Suprapubic skin (tissue), 4 donors: ENCODE data around the gene ZBTB17. TPM values are rescaled to one million over a fixed set of nuclear protein-coding genes. Genes with fewer than 3 reads are reported as not detected.
"Not testable (repeated sequence)": the region's sequence is repeated elsewhere in the genome, so short reads cannot be mapped to it uniquely, and the experiment has no call there.

ENCODE experiments used
- DNase-seq, 2 donors: peaks; one replicate each; pipeline ENCODE4 v3.0.0-alpha.2; 2019; ENCODE audit warnings: low spot score in 2 of 2
- H3K27ac ChIP-seq: fragments of 200-600 bp; sonication (generic); one replicate; pipeline ENCODE4 v1.5.1; 2019
- H3K27me3 ChIP-seq: fragments of 200-600 bp; sonication (generic); one replicate; pipeline ENCODE4 v1.5.1; 2019
- H3K36me3 ChIP-seq: fragments of 200-600 bp; sonication (generic); one replicate; pipeline ENCODE4 v1.5.1; 2019
- H3K4me1 ChIP-seq: fragments of 200-600 bp; sonication (generic); one replicate; pipeline ENCODE4 v1.5.1; 2019
- H3K4me3 ChIP-seq: fragments of 200-600 bp; sonication (generic); one replicate; pipeline ENCODE4 v1.5.1; 2019; ENCODE audit warnings: mild to moderate bottlenecking
- H3K9me3 ChIP-seq: fragments of 200-600 bp; sonication (generic); one replicate; pipeline ENCODE4 v1.5.1; 2019
- EP300 ChIP-seq: sonication (generic); formaldehyde crosslinking; IDR thresholded peaks from one replicate; pipeline ENCODE4 v1.6.1; 2017; ENCODE audit warnings: antibody characterized with exemption
- POLR2A ChIP-seq, 2 donors: fragments of 450-650 bp; IDR thresholded peaks; one replicate each; pipeline ENCODE4 v1.6.1; 2017; ENCODE audit warnings: antibody characterized with exemption in 2 of 2, mild to moderate bottlenecking in 2 of 2, moderate library complexity in 2 of 2
- POLR2AphosphoS5 ChIP-seq, 3 donors: sonication (generic); formaldehyde crosslinking; IDR thresholded peaks; one replicate each; pipeline ENCODE4 v1.6.1; 2017; ENCODE audit warnings: antibody characterized with exemption in 3 of 3
- WGBS: methylation state at CpG from one replicate; pipeline ENCODE4 v1.1.5; 2018; 5-methylcytosine and 5-hydroxymethylcytosine counted together
- total RNA-seq, 4 donors: library from RNA; depleted of rRNA; stranded (reverse); fragments of >200 nt; gene quantifications; one replicate each; pipeline ENCODE4 v1.1.0, GENCODE V29; 2016
- TF ChIP-seq, protein P1 (sequence below), 2 donors: fragments of 200-600 bp in 1 of 2; fragments of 450-650 bp in 1 of 2; sonication (generic) in 1 of 2; IDR thresholded peaks; one replicate each; pipeline ENCODE4 v1.5.1; 2016 to 2019; ENCODE audit warnings: antibody characterized with exemption in 2 of 2, mild to moderate bottlenecking in 1 of 2, moderate library complexity in 1 of 2

ZBTB17 gene
- 10 to 100 TPM; 27.2 to 44.4 (median 34.1) TPM for total RNA-seq

DNA sequence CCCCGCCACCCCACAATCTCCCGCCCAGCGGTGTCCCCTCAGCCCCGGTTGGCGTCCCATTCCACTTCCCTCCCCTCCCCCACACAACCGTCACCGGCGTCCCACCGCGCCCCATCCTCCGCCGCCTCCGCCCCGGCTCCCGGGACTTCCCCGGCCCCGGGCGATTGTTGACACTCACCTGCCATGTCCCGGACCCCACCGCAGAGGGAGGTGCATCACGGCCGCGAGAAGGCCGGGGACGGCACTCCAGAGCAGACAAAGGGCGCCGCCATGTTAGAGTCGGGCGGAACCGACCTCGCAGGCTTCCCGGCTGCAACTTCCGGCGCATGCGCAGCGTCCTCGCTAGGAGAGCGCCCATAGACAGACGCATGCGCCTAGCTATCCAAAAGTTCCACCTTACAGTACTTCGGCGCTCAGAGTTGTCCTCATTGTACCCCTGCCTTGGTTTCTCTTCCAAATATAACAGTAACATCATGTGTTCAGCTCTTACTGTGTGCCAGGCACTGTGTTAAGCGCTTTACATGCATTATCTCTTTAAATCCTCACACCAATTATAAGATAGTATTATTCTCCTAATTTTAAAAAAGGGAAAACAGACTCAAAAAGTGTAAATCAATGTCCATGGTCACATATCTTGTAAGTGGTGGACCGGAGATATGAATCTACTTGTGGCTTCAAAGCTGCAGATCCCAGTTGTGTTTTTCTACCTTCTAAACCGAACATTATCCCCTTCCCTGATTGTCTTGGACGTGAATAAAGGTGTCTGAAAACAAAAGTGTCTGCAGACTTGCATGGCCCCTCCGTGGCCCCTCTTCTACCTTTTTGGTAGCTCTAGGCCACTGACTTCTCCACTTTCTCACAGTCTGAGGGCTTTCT lies at the start of gene ZBTB17:
Gene ZBTB17 (minus strand): TSS at position 297 of the 876 bp plus-strand sequence. CDS start 27,606 bp downstream, outside the sequence.
- no peaks in the 10 kb centered on the region for H3K27me3 ChIP-seq
- H3K9me3 ChIP-seq, result no peaks in the 10 kb centered on the region
- H3K27ac ChIP-seq, result peak within 1 kb of the TSS; percentile 75
- TF ChIP-seq POLR2AphosphoS5 (IDR thresholded peaks at IDR 0.05) (peak in 1 of 3 donors; percentile 82), POLR2A (IDR thresholded peaks at IDR 0.05) (peak in 1 of 2 donors; percentile 44)
- TF ChIP-seq, protein P1, sequence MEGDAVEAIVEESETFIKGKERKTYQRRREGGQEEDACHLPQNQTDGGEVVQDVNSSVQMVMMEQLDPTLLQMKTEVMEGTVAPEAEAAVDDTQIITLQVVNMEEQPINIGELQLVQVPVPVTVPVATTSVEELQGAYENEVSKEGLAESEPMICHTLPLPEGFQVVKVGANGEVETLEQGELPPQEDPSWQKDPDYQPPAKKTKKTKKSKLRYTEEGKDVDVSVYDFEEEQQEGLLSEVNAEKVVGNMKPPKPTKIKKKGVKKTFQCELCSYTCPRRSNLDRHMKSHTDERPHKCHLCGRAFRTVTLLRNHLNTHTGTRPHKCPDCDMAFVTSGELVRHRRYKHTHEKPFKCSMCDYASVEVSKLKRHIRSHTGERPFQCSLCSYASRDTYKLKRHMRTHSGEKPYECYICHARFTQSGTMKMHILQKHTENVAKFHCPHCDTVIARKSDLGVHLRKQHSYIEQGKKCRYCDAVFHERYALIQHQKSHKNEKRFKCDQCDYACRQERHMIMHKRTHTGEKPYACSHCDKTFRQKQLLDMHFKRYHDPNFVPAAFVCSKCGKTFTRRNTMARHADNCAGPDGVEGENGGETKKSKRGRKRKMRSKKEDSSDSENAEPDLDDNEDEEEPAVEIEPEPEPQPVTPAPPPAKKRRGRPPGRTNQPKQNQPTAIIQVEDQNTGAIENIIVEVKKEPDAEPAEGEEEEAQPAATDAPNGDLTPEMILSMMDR (IDR thresholded peaks at IDR 0.05), result no peak
- DNase-seq, result peak; percentile 94 to 95
- peak within 1 kb of the TSS; percentile 97 for H3K4me3 ChIP-seq
- 28% methylated on average over 13 of the region's 47 CpGs for WGBS
- peaks cover 23% of the 10 kb centered on the region for H3K4me1 ChIP-seq
- H3K36me3 ChIP-seq, result peaks cover 17% of the 10 kb centered on the region

DNA sequence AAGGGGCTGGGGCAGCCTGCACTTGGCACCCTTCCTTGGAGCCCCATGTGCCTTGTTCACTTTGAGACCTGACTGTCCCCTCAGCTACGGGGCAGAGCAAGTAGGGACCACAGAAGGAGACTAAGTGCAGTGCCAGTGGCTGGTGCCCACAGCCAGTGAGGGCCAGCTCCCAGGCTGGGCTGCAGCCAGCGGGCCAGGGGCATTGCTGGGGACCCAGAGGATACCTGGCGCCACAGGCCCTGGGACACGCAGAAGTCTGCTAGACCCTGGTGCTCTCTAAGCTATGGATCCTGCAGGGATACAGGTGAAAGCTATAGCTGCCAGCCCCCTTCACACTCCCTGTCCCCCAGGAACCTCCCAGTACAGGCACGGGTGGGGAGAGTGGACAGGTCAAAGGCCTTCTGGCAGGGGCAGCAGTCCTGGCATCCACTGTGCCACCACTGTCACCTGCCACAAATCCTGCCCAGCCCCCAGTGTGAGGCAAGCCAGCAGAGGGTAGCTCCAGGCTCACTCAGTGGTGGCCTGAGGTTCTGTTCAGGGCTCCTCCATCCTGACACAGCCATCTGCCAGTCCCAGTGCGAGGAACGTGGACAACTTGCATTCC lies 47.3 kb upstream of the ZBTB17 start:
- WGBS, result no CpG with 5 or more reads among the region's 7 CpGs

DNA sequence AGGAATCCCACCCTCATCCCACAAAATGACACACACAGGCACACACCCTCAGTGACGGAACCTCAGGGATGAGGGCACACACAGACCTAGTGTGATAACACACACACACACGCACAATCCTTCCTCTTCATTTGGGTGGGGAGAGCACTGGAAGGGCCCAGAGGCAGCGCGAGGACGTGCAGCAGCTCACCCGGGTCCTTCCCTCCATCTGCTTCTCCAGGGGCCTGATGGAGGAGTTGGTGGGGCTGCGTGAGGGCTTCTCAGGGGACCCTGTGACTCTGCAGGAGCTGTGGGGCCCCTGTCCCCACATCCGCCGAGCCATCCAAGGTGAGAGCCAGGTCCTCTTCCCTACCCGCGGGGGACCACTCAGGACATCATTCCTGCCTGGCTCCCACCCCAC lies 46.5 kb upstream of the ZBTB17 start:
- no peaks in the 10 kb centered on the region for H3K9me3 ChIP-seq
- no peak for DNase-seq
- peaks cover 28% of the 10 kb centered on the region for H3K4me1 ChIP-seq
- WGBS, result 81% methylated on average over 11 of the region's 11 CpGs
- no peak overlapping the region for H3K27ac ChIP-seq
- no peaks in the 10 kb centered on the region for H3K27me3 ChIP-seq
- H3K36me3 ChIP-seq, result no peaks in the 10 kb centered on the region
- no peak for TF ChIP-seq EP300
- no peak for TF ChIP-seq POLR2A (IDR thresholded peaks at IDR 0.05)
- TF ChIP-seq, protein P1 (IDR thresholded peaks at IDR 0.05), result no peak
- TF ChIP-seq POLR2AphosphoS5 (IDR thresholded peaks at IDR 0.05), result no peak
- no peak overlapping the region for H3K4me3 ChIP-seq

More for the DNA sequence above, 47.3 kb upstream of the ZBTB17 start:
- Histone ChIP-seq H3K9me3 (no peaks in the 10 kb centered on the region), H3K4me3 (no peak overlapping the region), H3K36me3 (no peaks in the 10 kb centered on the region), H3K27ac (no peak overlapping the region), H3K27me3 (peaks cover 3% of the 10 kb centered on the region), H3K4me1 (peaks cover 21% of the 10 kb centered on the region)
- TF ChIP-seq, protein P1 (IDR thresholded peaks at IDR 0.05), result no peak
- TF ChIP-seq POLR2AphosphoS5 (IDR thresholded peaks at IDR 0.05), result no peak
- TF ChIP-seq POLR2A (IDR thresholded peaks at IDR 0.05), result no peak
- no peak for TF ChIP-seq EP300
- no peak for DNase-seq

DNA sequence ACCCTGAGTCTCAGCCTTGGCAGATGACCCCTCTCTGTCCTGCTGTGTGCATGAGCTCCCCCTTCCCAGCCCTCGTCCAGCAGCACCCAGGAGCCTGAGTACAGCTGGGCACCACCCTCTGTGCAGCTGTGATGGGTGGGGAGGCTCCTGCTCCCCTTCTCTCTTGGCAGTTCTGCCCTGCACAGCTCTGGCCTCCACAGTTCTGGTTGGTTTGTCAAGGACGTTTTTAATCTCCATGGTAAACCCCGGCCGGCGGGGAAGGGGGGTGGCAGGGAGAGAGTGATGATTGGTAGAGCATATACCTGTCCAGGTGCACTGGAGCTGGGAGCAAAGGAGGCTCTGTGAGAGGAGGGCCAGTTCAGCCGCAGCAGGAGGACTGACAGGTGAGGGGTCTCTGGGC lies 45.8 kb upstream of the ZBTB17 start, which contains the start of gene CLCNKA:
Gene CLCNKA (plus strand): TSS at position 356 of the 400 bp plus-strand sequence. CDS start 584 bp downstream, outside the sequence.
- no peak for DNase-seq
- H3K27me3 ChIP-seq, result no peaks in the 10 kb centered on the region
- H3K27ac ChIP-seq, result no peak within 1 kb of the TSS
- H3K36me3 ChIP-seq, result no peaks in the 10 kb centered on the region
- H3K4me1 ChIP-seq, result peaks cover 28% of the 10 kb centered on the region
- no peak within 1 kb of the TSS for H3K4me3 ChIP-seq
- no peak for TF ChIP-seq POLR2A (IDR thresholded peaks at IDR 0.05)
- TF ChIP-seq EP300, result no peak
- TF ChIP-seq POLR2AphosphoS5 (IDR thresholded peaks at IDR 0.05), result no peak
- TF ChIP-seq, protein P1 (IDR thresholded peaks at IDR 0.05), result no peak
- 58% methylated on average over 6 of the region's 6 CpGs for WGBS
- no peaks in the 10 kb centered on the region for H3K9me3 ChIP-seq

DNA sequence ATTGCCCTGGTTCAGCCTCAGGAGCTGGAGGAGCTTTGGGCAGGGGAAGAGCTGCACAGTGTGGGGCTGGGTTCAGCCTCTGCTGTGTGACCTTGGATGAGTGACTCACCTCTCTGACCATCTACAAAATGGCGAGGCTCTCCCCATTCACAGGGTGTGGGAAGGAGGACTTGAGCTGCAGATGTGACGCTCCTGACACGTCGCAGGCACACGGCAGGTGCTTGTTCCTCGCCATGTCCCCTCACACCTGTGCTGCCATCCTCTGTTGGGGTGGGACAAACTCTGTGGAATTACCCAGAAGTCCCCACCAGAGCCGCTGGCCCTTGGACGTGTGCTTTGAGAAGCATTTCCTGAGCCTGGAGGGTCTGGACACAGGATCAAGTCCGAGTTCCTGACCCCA lies 45.0 kb upstream of the ZBTB17 start:
- not testable (repeated sequence) for H3K36me3 ChIP-seq, DNase-seq, H3K4me3 ChIP-seq, H3K9me3 ChIP-seq, H3K27me3 ChIP-seq, H3K27ac ChIP-seq
- WGBS, result 100% methylated on average over 5 of the region's 9 CpGs
- H3K4me1 ChIP-seq, result peaks cover 27% of the 10 kb centered on the region
